Neural cell (in vitro differentiated cells): Measurements from ENCODE around the gene OR10J4. TPM values are rescaled to one million over a fixed set of nuclear protein-coding genes. Genes with fewer than 3 reads are reported as not detected.

ENCODE experiments used
- H2AFZ ChIP-seq: fragments of 200-600, 300-800 bp; sonication (generic), shearing (Covaris generic); 2 replicates; pipeline ENCODE4 v1.6.0; 2014; ENCODE audit warnings: low read depth, mild to moderate bottlenecking, antibody characterized with exemption, low read length, moderate library complexity
- H3F3A ChIP-seq: fragments of 200-600 bp; shearing (Covaris generic); 2 replicates; pipeline ENCODE4 v1.6.1; 2016; ENCODE audit warnings: mild to moderate bottlenecking, moderate library complexity, mixed read lengths, antibody characterized with exemption, low read length; ENCODE audit not compliant: insufficient read depth, poor library complexity, severe bottlenecking
- H3K27ac ChIP-seq: fragments of 200-600, 300-800 bp; sonication (generic), shearing (Covaris generic); 2 replicates; pipeline ENCODE4 v1.5.1; 2014; ENCODE audit warnings: mild to moderate bottlenecking, low read length, moderate library complexity
- H3K27me3 ChIP-seq: fragments of 300-800, 200-600 bp; sonication (generic), shearing (Covaris generic); 2 replicates; pipeline ENCODE4 v1.6.0; 2014; ENCODE audit warnings: mild to moderate bottlenecking, low read depth, low read length, moderate library complexity; ENCODE audit not compliant: insufficient read depth
- H3K36me3 ChIP-seq: fragments of 300-800, 200-600 bp; sonication (generic), shearing (Covaris generic); 2 replicates; pipeline ENCODE4 v1.5.1; 2014; ENCODE audit warnings: mild to moderate bottlenecking, antibody characterized with exemption, low read length, moderate library complexity; ENCODE audit not compliant: insufficient read depth
- H3K4me2 ChIP-seq: fragments of 300-800, 200-600 bp; sonication (generic), shearing (Covaris generic); 2 replicates; pipeline ENCODE4 v1.6.0; 2014; ENCODE audit warnings: mild to moderate bottlenecking, low read length
- H3K4me3 ChIP-seq: fragments of 300-800, 200-600 bp; sonication (generic), shearing (Covaris generic); 2 replicates; pipeline ENCODE4 v1.5.1; 2014; ENCODE audit warnings: mild to moderate bottlenecking, low read length, moderate library complexity
- H3K79me2 ChIP-seq: fragments of 200-600 bp; shearing (Covaris generic); replicated peaks from 2 replicates; pipeline ENCODE4 v1.6.0; 2014; ENCODE audit warnings: mild to moderate bottlenecking, low read length, moderate library complexity; ENCODE audit not compliant: insufficient read depth
- H3K9ac ChIP-seq: fragments of 300-800, 200-600 bp; sonication (generic), shearing (Covaris generic); 2 replicates; pipeline ENCODE4 v1.6.1; 2016; ENCODE audit warnings: mild to moderate bottlenecking, low read length, mixed read lengths
- H3K9me2 ChIP-seq: fragments of 200-600 bp; shearing (Covaris generic); 2 replicates; pipeline ENCODE4 v1.6.1; 2016; ENCODE audit warnings: mild to moderate bottlenecking, low read length, mixed read lengths; ENCODE audit not compliant: insufficient read depth
- H3K9me3 ChIP-seq: fragments of 200-600, 300-800 bp; sonication (generic), shearing (Covaris generic); 2 replicates; pipeline ENCODE4 v1.6.1; 2016; ENCODE audit warnings: mild to moderate bottlenecking, mixed run types, low read length, moderate library complexity, mixed read lengths
- H4K20me1 ChIP-seq: fragments of 200-600 bp; shearing (Covaris generic); 2 replicates; pipeline ENCODE4 v1.6.1; 2016; ENCODE audit warnings: mild to moderate bottlenecking, mixed run types; ENCODE audit not compliant: insufficient read depth
- EP300 ChIP-seq: fragments of 450-650 bp; conservative IDR thresholded peaks from 2 replicates; pipeline ENCODE4 v1.6.1; 2014; ENCODE audit warnings: antibody characterized with exemption, mild to moderate bottlenecking, moderate library complexity; ENCODE audit not compliant: poor library complexity, severe bottlenecking
- EZH2 ChIP-seq: fragments of 200-600, 300-800 bp; shearing (Covaris generic), sonication (generic); IDR thresholded peaks from 2 replicates; pipeline ENCODE4 v1.6.1; 2014; ENCODE audit warnings: antibody characterized with exemption, low read length, borderline replicate concordance, mild to moderate bottlenecking; ENCODE audit not compliant: insufficient read depth, poor library complexity, severe bottlenecking
- MXI1 ChIP-seq: fragments of 450-650 bp; conservative IDR thresholded peaks from 2 replicates; pipeline ENCODE4 v1.6.1; 2014; ENCODE audit warnings: antibody characterized with exemption, mild to moderate bottlenecking; ENCODE audit not compliant: poor library complexity, severe bottlenecking
- RAD21 ChIP-seq: fragments of 450-650 bp; conservative IDR thresholded peaks from 2 replicates; pipeline ENCODE4 v1.6.1; 2014; ENCODE audit warnings: antibody characterized with exemption, mild to moderate bottlenecking, moderate library complexity
- SMC3 ChIP-seq: fragments of 450-650 bp; conservative IDR thresholded peaks from 2 replicates; pipeline ENCODE4 v1.6.1; 2014; ENCODE audit warnings: antibody characterized with exemption, mild to moderate bottlenecking, moderate library complexity; ENCODE audit not compliant: poor library complexity
- TAF1 ChIP-seq: IDR thresholded peaks from 2 replicates; pipeline ENCODE4 v1.6.1; 2012; ENCODE audit warnings: low read depth
- polyA plus RNA-seq: library from polyadenylated mRNA; depleted of rRNA; stranded (reverse); fragments of >200 nt; gene quantifications from 2 replicates; pipeline ENCODE4 v1.2.3, GENCODE V29; 2014
- TF ChIP-seq, protein P1 (sequence below): IDR thresholded peaks from 2 replicates; pipeline ENCODE4 v1.6.1; 2012; ENCODE audit warnings: borderline replicate concordance
- TF ChIP-seq, protein P2 (sequence below): fragments of 450-650 bp; IDR thresholded peaks from 2 replicates; pipeline ENCODE4 v1.5.1; 2014; ENCODE audit warnings: antibody characterized with exemption, mild to moderate bottlenecking, moderate library complexity; ENCODE audit not compliant: poor library complexity, severe bottlenecking

Gene OR10J4
- polyA plus RNA-seq, 1 donor from 2014 or later, result not detected

DNA sequence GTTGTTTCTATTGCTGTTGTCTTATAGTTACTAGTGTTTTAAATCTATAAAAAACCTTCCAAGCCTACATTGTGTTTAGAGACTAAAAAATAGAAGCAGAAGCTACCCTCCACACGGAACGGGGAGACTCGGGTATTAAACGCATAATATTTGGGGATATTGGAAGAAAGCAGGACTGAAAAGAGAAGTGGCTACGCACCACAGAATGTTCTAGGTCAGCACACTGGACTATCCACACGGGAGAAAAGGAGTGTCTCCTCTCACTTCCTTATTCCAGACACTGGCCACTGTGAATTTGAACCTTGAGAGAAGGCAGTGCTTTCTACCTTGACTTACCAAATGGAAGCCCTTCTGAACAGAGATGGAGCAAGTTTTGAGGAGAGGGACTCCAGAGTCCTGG is 1.0 kb upstream of the OR10J4 start:
- TF ChIP-seq EP300 (no peak), MXI1 (no peak), SMC3 (no peak), EZH2 (no peak), TAF1 (no peak), RAD21 (no peak)
- TF ChIP-seq, protein P1, sequence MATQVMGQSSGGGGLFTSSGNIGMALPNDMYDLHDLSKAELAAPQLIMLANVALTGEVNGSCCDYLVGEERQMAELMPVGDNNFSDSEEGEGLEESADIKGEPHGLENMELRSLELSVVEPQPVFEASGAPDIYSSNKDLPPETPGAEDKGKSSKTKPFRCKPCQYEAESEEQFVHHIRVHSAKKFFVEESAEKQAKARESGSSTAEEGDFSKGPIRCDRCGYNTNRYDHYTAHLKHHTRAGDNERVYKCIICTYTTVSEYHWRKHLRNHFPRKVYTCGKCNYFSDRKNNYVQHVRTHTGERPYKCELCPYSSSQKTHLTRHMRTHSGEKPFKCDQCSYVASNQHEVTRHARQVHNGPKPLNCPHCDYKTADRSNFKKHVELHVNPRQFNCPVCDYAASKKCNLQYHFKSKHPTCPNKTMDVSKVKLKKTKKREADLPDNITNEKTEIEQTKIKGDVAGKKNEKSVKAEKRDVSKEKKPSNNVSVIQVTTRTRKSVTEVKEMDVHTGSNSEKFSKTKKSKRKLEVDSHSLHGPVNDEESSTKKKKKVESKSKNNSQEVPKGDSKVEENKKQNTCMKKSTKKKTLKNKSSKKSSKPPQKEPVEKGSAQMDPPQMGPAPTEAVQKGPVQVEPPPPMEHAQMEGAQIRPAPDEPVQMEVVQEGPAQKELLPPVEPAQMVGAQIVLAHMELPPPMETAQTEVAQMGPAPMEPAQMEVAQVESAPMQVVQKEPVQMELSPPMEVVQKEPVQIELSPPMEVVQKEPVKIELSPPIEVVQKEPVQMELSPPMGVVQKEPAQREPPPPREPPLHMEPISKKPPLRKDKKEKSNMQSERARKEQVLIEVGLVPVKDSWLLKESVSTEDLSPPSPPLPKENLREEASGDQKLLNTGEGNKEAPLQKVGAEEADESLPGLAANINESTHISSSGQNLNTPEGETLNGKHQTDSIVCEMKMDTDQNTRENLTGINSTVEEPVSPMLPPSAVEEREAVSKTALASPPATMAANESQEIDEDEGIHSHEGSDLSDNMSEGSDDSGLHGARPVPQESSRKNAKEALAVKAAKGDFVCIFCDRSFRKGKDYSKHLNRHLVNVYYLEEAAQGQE, result no peak
- H3K4me2 ChIP-seq, result no peak overlapping the region
- H3K9me2 ChIP-seq, result no peaks in the 10 kb centered on the region
- no peaks in the 10 kb centered on the region for H4K20me1 ChIP-seq
- no peak overlapping the region for H2AFZ ChIP-seq
- H3K27me3 ChIP-seq, result no peaks in the 10 kb centered on the region
- H3K9me3 ChIP-seq, result no peaks in the 10 kb centered on the region
- H3K79me2 ChIP-seq, result no peaks in the 10 kb centered on the region
- no peaks in the 10 kb centered on the region for H3K36me3 ChIP-seq
- no peak overlapping the region for H3K27ac ChIP-seq
- no peak overlapping the region for H3K9ac ChIP-seq
- H3K4me3 ChIP-seq, result no peak overlapping the region
- no peaks in the 10 kb centered on the region for H3F3A ChIP-seq

DNA sequence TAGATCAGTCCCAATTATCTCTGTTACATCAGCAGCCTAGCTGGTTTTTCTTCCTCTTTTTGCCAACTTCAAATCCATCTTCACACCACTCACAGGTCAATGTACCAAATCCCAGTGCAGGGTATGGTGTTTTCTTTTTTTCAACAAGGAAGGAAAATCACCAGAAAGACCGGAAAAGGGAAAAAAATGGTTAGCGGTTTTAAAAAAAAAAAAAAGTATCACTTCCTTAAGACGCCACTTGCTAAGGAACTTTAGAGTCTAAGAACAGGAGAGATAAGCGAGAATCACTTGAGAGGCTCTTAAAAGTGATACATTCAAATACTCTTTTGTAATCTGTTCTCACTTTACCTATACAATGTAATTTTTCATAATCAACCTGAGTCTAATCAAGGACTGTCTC is 4.5 kb downstream of the OR10J4 start:
- no peak overlapping the region for H3K27ac ChIP-seq
- TF ChIP-seq EZH2 (no peak), MXI1 (no peak), EP300 (no peak), SMC3 (no peak), TAF1 (no peak), RAD21 (no peak)
- TF ChIP-seq, protein P1, result no peak
- TF ChIP-seq, protein P2, sequence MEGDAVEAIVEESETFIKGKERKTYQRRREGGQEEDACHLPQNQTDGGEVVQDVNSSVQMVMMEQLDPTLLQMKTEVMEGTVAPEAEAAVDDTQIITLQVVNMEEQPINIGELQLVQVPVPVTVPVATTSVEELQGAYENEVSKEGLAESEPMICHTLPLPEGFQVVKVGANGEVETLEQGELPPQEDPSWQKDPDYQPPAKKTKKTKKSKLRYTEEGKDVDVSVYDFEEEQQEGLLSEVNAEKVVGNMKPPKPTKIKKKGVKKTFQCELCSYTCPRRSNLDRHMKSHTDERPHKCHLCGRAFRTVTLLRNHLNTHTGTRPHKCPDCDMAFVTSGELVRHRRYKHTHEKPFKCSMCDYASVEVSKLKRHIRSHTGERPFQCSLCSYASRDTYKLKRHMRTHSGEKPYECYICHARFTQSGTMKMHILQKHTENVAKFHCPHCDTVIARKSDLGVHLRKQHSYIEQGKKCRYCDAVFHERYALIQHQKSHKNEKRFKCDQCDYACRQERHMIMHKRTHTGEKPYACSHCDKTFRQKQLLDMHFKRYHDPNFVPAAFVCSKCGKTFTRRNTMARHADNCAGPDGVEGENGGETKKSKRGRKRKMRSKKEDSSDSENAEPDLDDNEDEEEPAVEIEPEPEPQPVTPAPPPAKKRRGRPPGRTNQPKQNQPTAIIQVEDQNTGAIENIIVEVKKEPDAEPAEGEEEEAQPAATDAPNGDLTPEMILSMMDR, result no peak
- H3K79me2 ChIP-seq, result no peaks in the 10 kb centered on the region
- no peaks in the 10 kb centered on the region for H3F3A ChIP-seq
- H3K4me2 ChIP-seq, result no peak overlapping the region
- H3K9ac ChIP-seq, result no peak overlapping the region
- H2AFZ ChIP-seq, result no peak overlapping the region
- H4K20me1 ChIP-seq, result no peaks in the 10 kb centered on the region
- no peaks in the 10 kb centered on the region for H3K9me2 ChIP-seq
- no peaks in the 10 kb centered on the region for H3K9me3 ChIP-seq
- no peaks in the 10 kb centered on the region for H3K36me3 ChIP-seq
- H3K4me3 ChIP-seq, result no peak overlapping the region
- no peaks in the 10 kb centered on the region for H3K27me3 ChIP-seq
